Measurements from ENCODE around the gene ANO6.

Gene ANO6

GRCh38 chr12:45464699-45465098, 248.8 kb downstream of the ANO6 start:
- no peak for DNase-seq (ENCODE audit: low spot score)

GRCh38 chr12:45468751-45469615, 253.1 kb downstream of the ANO6 start:
- DNase-seq (ENCODE audit: low spot score), result no peak

- no peak for DNase-seq (ENCODE audit: low spot score)
Observed at GRCh38 chr12:45469902-45470301, 254.0 kb downstream of the ANO6 start.

GRCh38 chr12:45473636-45474035, 257.7 kb downstream of the ANO6 start:
- DNase-seq (ENCODE audit: low spot score), result no peak

GRCh38 chr12:45475594-45475993, 259.7 kb downstream of the ANO6 start:
- no peak for DNase-seq (ENCODE audit: low spot score)

- DNase-seq (ENCODE audit: low spot score), result no peak
Observed at GRCh38 chr12:45477526-45477925, 261.6 kb downstream of the ANO6 start.

GRCh38 chr12:45478931-45479330, 263.0 kb downstream of the ANO6 start:
- no peak for DNase-seq (ENCODE audit: low spot score)

GRCh38 chr12:45481746-45482145, 265.9 kb downstream of the ANO6 start:
- no peak for DNase-seq (ENCODE audit: low spot score)

GRCh38 chr12:45483571-45483970, 267.7 kb downstream of the ANO6 start:
- DNase-seq (ENCODE audit: low spot score), result no peak
